Trophoblast cell (in vitro differentiated cells and primary cell): ENCODE data around the gene ATAT1.

ENCODE experiments used
- DNase-seq, 2 donors: peaks; one replicate each; pipeline ENCODE4 v3.0.0-alpha.2; 2016
- H2AFZ ChIP-seq: 2 replicates; pipeline ENCODE4 v1.6.1; 2013; ENCODE audit warnings: low read length, moderate library complexity, mild to moderate bottlenecking; ENCODE audit not compliant: insufficient read depth, poor library complexity
- H2AK5ac ChIP-seq: 2 replicates; pipeline ENCODE4 v1.6.1; 2013; ENCODE audit warnings: mild to moderate bottlenecking, low read length
- H2BK120ac ChIP-seq: 2 replicates; pipeline ENCODE4 v1.6.1; 2013; ENCODE audit warnings: low read length, mild to moderate bottlenecking, moderate library complexity; ENCODE audit not compliant: insufficient read depth, poor library complexity
- H2BK12ac ChIP-seq: 2 replicates; pipeline ENCODE4 v1.6.1; 2013; ENCODE audit warnings: mild to moderate bottlenecking, low read length, moderate library complexity
- H2BK5ac ChIP-seq: 2 replicates; pipeline ENCODE4 v1.6.1; 2013; ENCODE audit warnings: low read length, low read depth, moderate library complexity, mild to moderate bottlenecking; ENCODE audit not compliant: poor library complexity
- H3K14ac ChIP-seq: 2 replicates; pipeline ENCODE4 v1.6.1; 2013; ENCODE audit warnings: mild to moderate bottlenecking, low read length
- H3K18ac ChIP-seq: 2 replicates; pipeline ENCODE4 v1.6.1; 2013; ENCODE audit warnings: mild to moderate bottlenecking, low read length
- H3K23ac ChIP-seq: 2 replicates; pipeline ENCODE4 v1.6.1; 2013; ENCODE audit warnings: low read length
- H3K27ac ChIP-seq: 2 replicates; pipeline ENCODE4 v1.5.1; 2013; ENCODE audit warnings: low read depth, mild to moderate bottlenecking, inconsistent platforms, low read length, moderate library complexity
- H3K27me3 ChIP-seq: 2 replicates; pipeline ENCODE4 v1.6.1; 2013; ENCODE audit warnings: inconsistent platforms, mild to moderate bottlenecking, low read length, moderate library complexity; ENCODE audit not compliant: insufficient read depth
- H3K36me3 ChIP-seq, 2 experiments: 1 replicate in 1 of 2; 2 replicates in 1 of 2; pipeline ENCODE4 v1.6.1; 2013; ENCODE audit warnings: low read length in 2 of 2, mild to moderate bottlenecking in 2 of 2, moderate library complexity in 1 of 2; ENCODE audit not compliant: insufficient read depth in 2 of 2, control insufficient read depth in 1 of 2
- H3K4ac ChIP-seq: 2 replicates; pipeline ENCODE4 v1.6.1; 2013; ENCODE audit warnings: low read depth, mild to moderate bottlenecking, low read length, moderate library complexity
- H3K4me1 ChIP-seq, 2 experiments: 1 replicate in 1 of 2; 2 replicates in 1 of 2; pipeline ENCODE4 v1.6.1; 2013; ENCODE audit warnings: low read length in 2 of 2, mild to moderate bottlenecking in 2 of 2, moderate library complexity in 1 of 2; ENCODE audit not compliant: insufficient read depth in 2 of 2, control insufficient read depth in 1 of 2
- H3K4me2 ChIP-seq: 2 replicates; pipeline ENCODE4 v1.6.1; 2013; ENCODE audit warnings: inconsistent platforms, mild to moderate bottlenecking, low read length, moderate library complexity
- H3K4me3 ChIP-seq: 2 replicates; pipeline ENCODE4 v1.5.1; 2013; ENCODE audit warnings: mild to moderate bottlenecking, low read depth, low read length, inconsistent platforms
- H3K79me1 ChIP-seq: one replicate; pipeline ENCODE4 v1.6.1; 2013; ENCODE audit warnings: low read length
- H3K79me2 ChIP-seq: 2 replicates; pipeline ENCODE4 v1.6.1; 2013; ENCODE audit warnings: low read length, mild to moderate bottlenecking; ENCODE audit not compliant: control insufficient read depth, insufficient read depth, poor library complexity
- H3K9ac ChIP-seq: 2 replicates; pipeline ENCODE4 v1.6.1; 2013; ENCODE audit warnings: mild to moderate bottlenecking, low read length
- H3K9me3 ChIP-seq: 2 replicates; pipeline ENCODE4 v1.6.1; 2013; ENCODE audit warnings: low read depth, mild to moderate bottlenecking, control low read depth, inconsistent platforms, low read length; ENCODE audit not compliant: insufficient read depth
- H4K12ac ChIP-seq: 2 replicates; pipeline ENCODE4 v1.6.1; 2013; ENCODE audit warnings: low read depth, mild to moderate bottlenecking, low read length, moderate library complexity
- H4K8ac ChIP-seq: 2 replicates; pipeline ENCODE4 v1.6.1; 2013; ENCODE audit warnings: low read depth, mild to moderate bottlenecking, low read length, moderate library complexity
- H4K91ac ChIP-seq: one replicate; pipeline ENCODE4 v1.6.1; 2013; ENCODE audit warnings: low read depth, mild to moderate bottlenecking, low read length, moderate library complexity
- WGBS: extraction: QIAGEN DNeasy Blood & Tissue Kit; methylation state at CpG from one replicate; pipeline ENCODE4 v1.1.7; 2013; ENCODE audit warnings: missing lambda C conversion rate; ENCODE audit not compliant: insufficient read length, insufficient coverage; ENCODE audit errors: extremely low coverage; 5-methylcytosine and 5-hydroxymethylcytosine counted together

ATAT1 gene

GRCh38 chr6:30688569-30688968 lies 61.9 kb downstream of the ATAT1 start:
- no peak overlapping the region for H3K23ac ChIP-seq
- H3K4me3 ChIP-seq, result no peak overlapping the region
- no peak overlapping the region for H4K91ac ChIP-seq
- H2AFZ ChIP-seq, result no peak overlapping the region
- no peak overlapping the region for H3K4me2 ChIP-seq
- H3K27me3 ChIP-seq, result no peaks in the 10 kb centered on the region
- H2BK120ac ChIP-seq, result no peak overlapping the region
- H3K14ac ChIP-seq, result no peak overlapping the region
- DNase-seq, result no peak
- no CpG with 5 or more reads among the region's 9 CpGs for WGBS
- H3K27ac ChIP-seq, result no peak overlapping the region
- H2BK12ac ChIP-seq, result no peak overlapping the region
- H3K36me3 ChIP-seq, result peaks cover 6 to 8% of the 10 kb centered on the region in 2 experiments
- no peak overlapping the region for H4K12ac ChIP-seq
- H3K18ac ChIP-seq, result no peak overlapping the region
- H3K79me1 ChIP-seq, result peaks cover 25% of the 10 kb centered on the region
- H2AK5ac ChIP-seq, result no peak overlapping the region
- H2BK5ac ChIP-seq, result no peak overlapping the region
- no peak overlapping the region for H3K9ac ChIP-seq
- H4K8ac ChIP-seq, result no peak overlapping the region
- H3K4ac ChIP-seq, result no peak overlapping the region
- H3K79me2 ChIP-seq, result peaks cover 31% of the 10 kb centered on the region
- H3K9me3 ChIP-seq, result peaks cover 1% of the 10 kb centered on the region
- H3K4me1 ChIP-seq, result peaks cover 30 to 33% of the 10 kb centered on the region in 2 experiments

- peaks cover 28% of the 10 kb centered on the region for H3K79me2 ChIP-seq
- no peak overlapping the region for H3K4me2 ChIP-seq
- no peak overlapping the region for H2BK12ac ChIP-seq
- peaks cover 1% of the 10 kb centered on the region for H3K9me3 ChIP-seq
- H4K91ac ChIP-seq, result no peak overlapping the region
- H4K12ac ChIP-seq, result no peak overlapping the region
- no peak overlapping the region for H3K23ac ChIP-seq
- H2AFZ ChIP-seq, result no peak overlapping the region
- peak overlapping the region; percentile 6 for H2AK5ac ChIP-seq
- no peak overlapping the region for H2BK5ac ChIP-seq
- H3K14ac ChIP-seq, result no peak overlapping the region
- H3K9ac ChIP-seq, result no peak overlapping the region
- no peak for DNase-seq
- peaks cover 30 to 32% of the 10 kb centered on the region in 2 experiments for H3K4me1 ChIP-seq
- WGBS, result no CpG with 5 or more reads among the region's 11 CpGs
- peaks cover 25% of the 10 kb centered on the region for H3K79me1 ChIP-seq
- H3K4ac ChIP-seq, result no peak overlapping the region
- H3K18ac ChIP-seq, result no peak overlapping the region
- no peaks in the 10 kb centered on the region for H3K27me3 ChIP-seq
- no peak overlapping the region for H3K27ac ChIP-seq
- peaks cover 6 to 8% of the 10 kb centered on the region in 2 experiments for H3K36me3 ChIP-seq
- no peak overlapping the region for H3K4me3 ChIP-seq
- no peak overlapping the region for H2BK120ac ChIP-seq
- no peak overlapping the region for H4K8ac ChIP-seq
Measured at GRCh38 chr6:30689022-30689865, 62.6 kb downstream of the ATAT1 start.

GRCh38 chr6:30689985-30690384 lies 63.3 kb downstream of the ATAT1 start:
- Histone ChIP-seq H2BK12ac (peak overlapping the region; percentile 14), H2AK5ac (no peak overlapping the region), H3K4me2 (peak overlapping the region; percentile 56), H4K8ac (no peak overlapping the region), H2BK5ac (no peak overlapping the region), H3K4ac (no peak overlapping the region), H4K12ac (no peak overlapping the region), H3K23ac (no peak overlapping the region), H3K9me3 (peaks cover 1% of the 10 kb centered on the region), H3K18ac (no peak overlapping the region), H3K4me1 (peaks cover 26 to 27% of the 10 kb centered on the region in 2 experiments), H3K9ac (peak overlapping the region; percentile 30), H3K27me3 (no peaks in the 10 kb centered on the region), H3K27ac (no peak overlapping the region), H3K36me3 (peaks cover 3 to 8% of the 10 kb centered on the region in 2 experiments), H3K14ac (no peak overlapping the region), H3K4me3 (no peak overlapping the region), H4K91ac (peak overlapping the region; percentile 40), H3K79me1 (peaks cover 25% of the 10 kb centered on the region), H2BK120ac (no peak overlapping the region), H3K79me2 (peaks cover 22% of the 10 kb centered on the region), H2AFZ (no peak overlapping the region)
- no peak for DNase-seq
- no CpG with 5 or more reads among the region's 4 CpGs for WGBS

GRCh38 chr6:30690403-30691207 lies 63.9 kb downstream of the ATAT1 start, which contains the start of gene NRM:
NRM (minus strand) TSS chr6:30690984; CDS start chr6:30690974, 10 bp downstream.
- WGBS, result no CpG with 5 or more reads among the region's 40 CpGs
- DNase-seq, result peak; percentile 88 to 92
- Histone ChIP-seq H2BK120ac (peak within 1 kb of the TSS; percentile 75), H4K91ac (peak within 1 kb of the TSS; percentile 85), H2BK12ac (peak within 1 kb of the TSS; percentile 75), H3K79me1 (peaks cover 22% of the 10 kb centered on the region), H4K8ac (peak within 1 kb of the TSS; percentile 86), H3K9ac (peak within 1 kb of the TSS; percentile 50), H3K4me3 (peak within 1 kb of the TSS; percentile 81), H3K79me2 (peaks cover 15% of the 10 kb centered on the region), H3K23ac (no peak within 1 kb of the TSS), H3K4ac (peak within 1 kb of the TSS; percentile 49), H3K9me3 (peaks cover 1% of the 10 kb centered on the region), H4K12ac (peak within 1 kb of the TSS; percentile 80), H3K4me2 (peak within 1 kb of the TSS; percentile 74), H3K4me1 (peaks cover 20 to 21% of the 10 kb centered on the region in 2 experiments), H3K36me3 (peaks cover 2 to 5% of the 10 kb centered on the region in 2 experiments), H3K14ac (peak within 1 kb of the TSS; percentile 91), H2AFZ (peak within 1 kb of the TSS; percentile 94), H3K27me3 (no peaks in the 10 kb centered on the region), H2AK5ac (no peak within 1 kb of the TSS), H2BK5ac (peak within 1 kb of the TSS; percentile 83), H3K18ac (peak within 1 kb of the TSS; percentile 96), H3K27ac (peak within 1 kb of the TSS; percentile 77)
